IPS-NIHi7 (cell line): Measurements from ENCODE around the gene USP5.
"Not testable (repeated sequence)": the region's sequence is repeated elsewhere in the genome, so short reads cannot be mapped to it uniquely, and the experiment has no call there.

Experiments
- DNase-seq: peaks from one replicate; pipeline ENCODE4 v3.0.0; 2012; ENCODE audit warnings: mixed read lengths; ENCODE audit errors: extremely low spot score

The USP5 gene

GRCh38 chr12:6887460-6887859 is 35.5 kb downstream of the USP5 start:
- DNase-seq: no peak

- no peak for DNase-seq
Observed at GRCh38 chr12:6888360-6888759, 36.4 kb downstream of the USP5 start.

GRCh38 chr12:6888794-6889193 is 36.8 kb downstream of the USP5 start:
- not testable (repeated sequence) for DNase-seq

GRCh38 chr12:6889775-6890573 is 38.0 kb downstream of the USP5 start:
- DNase-seq: not testable (repeated sequence)

GRCh38 chr12:6890789-6891645 is 39.1 kb downstream of the USP5 start:
- DNase-seq: peak; percentile 91

GRCh38 chr12:6891646-6892001 is 39.7 kb downstream of the USP5 start:
- DNase-seq: no peak

GRCh38 chr12:6892683-6893082 is 40.7 kb downstream of the USP5 start:
- DNase-seq: not testable (repeated sequence)

- DNase-seq: no peak
Observed at GRCh38 chr12:6894321-6894720, 42.4 kb downstream of the USP5 start.

- no peak for DNase-seq
Observed at GRCh38 chr12:6896846-6897435, 45.0 kb downstream of the USP5 start.

GRCh38 chr12:6899427-6899826 is 47.5 kb downstream of the USP5 start:
- DNase-seq: no peak

- no peak for DNase-seq
Observed at GRCh38 chr12:6899837-6900519, 48.0 kb downstream of the USP5 start.

GRCh38 chr12:6902448-6902847 is 50.5 kb downstream of the USP5 start:
- no peak for DNase-seq

GRCh38 chr12:6903722-6904121 is 51.8 kb downstream of the USP5 start:
- DNase-seq: no peak

- DNase-seq: peak; percentile 94
Observed at GRCh38 chr12:6904280-6905276, 52.6 kb downstream of the USP5 start, which contains the start of gene LRRC23. TSS of gene LRRC23 (plus strand) at chr12:6904822. CDS start at chr12:6905634, 812 bp downstream.

GRCh38 chr12:6905414-6906040 is 53.6 kb downstream of the USP5 start:
- no peak for DNase-seq

- not testable (repeated sequence) for DNase-seq
Observed at GRCh38 chr12:6908141-6908540, 56.2 kb downstream of the USP5 start.

- DNase-seq: no peak
Observed at GRCh38 chr12:6909421-6910145, 57.6 kb downstream of the USP5 start.

- DNase-seq: no peak
Observed at GRCh38 chr12:6912164-6912935, 60.4 kb downstream of the USP5 start.
